ENCODE measurements around the gene KCNK15. TPM values are rescaled to one million over a fixed set of nuclear protein-coding genes. Genes with fewer than 3 reads are reported as not detected.

Gene KCNK15
- total RNA-seq, 1 experiment from 2014 or later, result 3.0 TPM

GRCh38 chr20:44703956-44704488 lies 41.6 kb upstream of the KCNK15 start:
- ChIA-PET POLR2A (ENCODE audit: unreplicated experiment) (no interaction called here), CTCF (no interaction called here)
- H3K27ac ChIP-seq (ENCODE audit: low read length), result no peak overlapping the region
- H3K4me2 ChIP-seq (ENCODE audit: low read length), result no peak overlapping the region
- ATAC-seq (no peak), DNase-seq (no peak)
- peaks cover 15% of the 10 kb centered on the region for H3K4me1 ChIP-seq (ENCODE audit: insufficient read depth, low read length)
- no peaks in the 10 kb centered on the region for H3K27me3 ChIP-seq (ENCODE audit: low read length)
- BruUV-seq (replicated peaks), result no TSS peak
- no peak overlapping the region for H2AFZ ChIP-seq (ENCODE audit: low read length)
- H3K9me3 ChIP-seq (ENCODE audit: low read length), result no peaks in the 10 kb centered on the region
- H3K36me3 ChIP-seq (ENCODE audit: low read depth, low read length), result no peaks in the 10 kb centered on the region
- H3K4me3 ChIP-seq (ENCODE audit: low read length), result no peak overlapping the region
- H3K9ac ChIP-seq (ENCODE audit: low read length), result no peak overlapping the region
- no peaks in the 10 kb centered on the region for H3F3A ChIP-seq (ENCODE audit: low read length, unreplicated experiment)
- intact Hi-C loops (cut with micrococcal nuclease), result no loop called here
- no peaks in the 10 kb centered on the region for H3K9me2 ChIP-seq (replicated peaks; ENCODE audit: low read length)
- TF ChIP-seq, protein P1, sequence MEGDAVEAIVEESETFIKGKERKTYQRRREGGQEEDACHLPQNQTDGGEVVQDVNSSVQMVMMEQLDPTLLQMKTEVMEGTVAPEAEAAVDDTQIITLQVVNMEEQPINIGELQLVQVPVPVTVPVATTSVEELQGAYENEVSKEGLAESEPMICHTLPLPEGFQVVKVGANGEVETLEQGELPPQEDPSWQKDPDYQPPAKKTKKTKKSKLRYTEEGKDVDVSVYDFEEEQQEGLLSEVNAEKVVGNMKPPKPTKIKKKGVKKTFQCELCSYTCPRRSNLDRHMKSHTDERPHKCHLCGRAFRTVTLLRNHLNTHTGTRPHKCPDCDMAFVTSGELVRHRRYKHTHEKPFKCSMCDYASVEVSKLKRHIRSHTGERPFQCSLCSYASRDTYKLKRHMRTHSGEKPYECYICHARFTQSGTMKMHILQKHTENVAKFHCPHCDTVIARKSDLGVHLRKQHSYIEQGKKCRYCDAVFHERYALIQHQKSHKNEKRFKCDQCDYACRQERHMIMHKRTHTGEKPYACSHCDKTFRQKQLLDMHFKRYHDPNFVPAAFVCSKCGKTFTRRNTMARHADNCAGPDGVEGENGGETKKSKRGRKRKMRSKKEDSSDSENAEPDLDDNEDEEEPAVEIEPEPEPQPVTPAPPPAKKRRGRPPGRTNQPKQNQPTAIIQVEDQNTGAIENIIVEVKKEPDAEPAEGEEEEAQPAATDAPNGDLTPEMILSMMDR (conservative IDR thresholded peaks at IDR 0.05; ENCODE audit: low read depth, low read length), result no peak
- TF ChIP-seq EZH2 (IDR thresholded peaks at IDR 0.05; ENCODE audit: low read length, unreplicated experiment) (no peak), EZH2phosphoT487 (IDR thresholded peaks at IDR 0.05; ENCODE audit: borderline replicate concordance, low read length) (no peak)
- no peaks in the 10 kb centered on the region for H4K20me1 ChIP-seq (ENCODE audit: low read length)
- H3K79me2 ChIP-seq (ENCODE audit: low read length), result no peaks in the 10 kb centered on the region

- Histone ChIP-seq H3K9me3 (ENCODE audit: low read length) (no peaks in the 10 kb centered on the region), H3K9me2 (replicated peaks; ENCODE audit: low read length) (no peaks in the 10 kb centered on the region), H3F3A (ENCODE audit: low read length, unreplicated experiment) (no peaks in the 10 kb centered on the region), H3K36me3 (ENCODE audit: low read depth, low read length) (no peaks in the 10 kb centered on the region), H3K27ac (ENCODE audit: low read length) (no peak overlapping the region), H3K27me3 (ENCODE audit: low read length) (no peaks in the 10 kb centered on the region), H3K9ac (ENCODE audit: low read length) (no peak overlapping the region), H3K79me2 (ENCODE audit: low read length) (no peaks in the 10 kb centered on the region), H3K4me3 (ENCODE audit: low read length) (no peak overlapping the region), H3K4me1 (ENCODE audit: insufficient read depth, low read length) (peaks cover 15% of the 10 kb centered on the region), H2AFZ (ENCODE audit: low read length) (no peak overlapping the region), H4K20me1 (ENCODE audit: low read length) (no peaks in the 10 kb centered on the region), H3K4me2 (ENCODE audit: low read length) (no peak overlapping the region)
- peak; percentile 19; the same call in 1 of the 2 replicates for ATAC-seq
- TF ChIP-seq EZH2phosphoT487 (IDR thresholded peaks at IDR 0.05; ENCODE audit: borderline replicate concordance, low read length) (no peak), EZH2 (IDR thresholded peaks at IDR 0.05; ENCODE audit: low read length, unreplicated experiment) (no peak)
- TF ChIP-seq, protein P1 (conservative IDR thresholded peaks at IDR 0.05; ENCODE audit: low read depth, low read length), result no peak
- peak; percentile 46 for DNase-seq
- intact Hi-C loops (cut with micrococcal nuclease), result no loop called here
- no TSS peak for BruUV-seq (replicated peaks)
- POLR2A ChIA-PET (ENCODE audit: unreplicated experiment), result no interaction called here
- CTCF ChIA-PET, result no interaction called here
Observed at GRCh38 chr20:44704551-44704971, 41.1 kb upstream of the KCNK15 start.

DNA sequence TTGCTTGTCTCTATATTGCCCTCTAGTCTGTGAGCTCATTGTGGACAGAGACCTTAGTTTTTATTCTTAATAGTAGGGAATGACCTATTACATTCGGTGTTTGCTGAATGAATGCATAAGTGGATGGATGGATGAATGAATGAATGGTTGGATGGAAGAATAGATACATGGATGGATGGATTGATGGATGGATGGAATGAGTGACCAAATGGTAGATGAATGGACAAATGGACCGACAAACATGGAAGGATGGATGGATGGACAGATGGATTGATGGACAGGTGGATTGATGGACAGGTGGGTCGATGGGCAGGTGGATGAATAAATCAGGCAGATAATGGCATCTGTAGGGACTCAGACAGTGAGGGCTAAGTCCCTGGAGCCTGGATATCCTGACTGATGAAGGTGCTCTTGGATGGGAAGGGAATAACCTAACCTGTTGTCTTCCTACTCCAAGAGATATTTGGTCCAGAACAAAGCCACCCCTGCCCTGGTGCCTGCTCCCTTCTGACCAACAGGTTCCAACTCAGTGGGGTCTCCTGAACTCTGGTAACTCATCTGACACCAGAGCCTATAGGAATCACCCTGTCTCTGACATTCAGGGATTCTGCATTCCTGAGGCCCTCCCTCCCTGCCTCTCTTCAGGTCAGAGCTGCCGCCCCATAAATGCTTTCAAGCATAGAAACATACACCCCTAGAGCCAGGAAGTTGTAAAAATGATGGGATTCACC lies 40.1 kb upstream of the KCNK15 start:
- Histone ChIP-seq H3K9ac (ENCODE audit: low read length) (no peak overlapping the region), H3K4me1 (ENCODE audit: insufficient read depth, low read length) (peaks cover 15% of the 10 kb centered on the region), H3K4me3 (ENCODE audit: low read length) (no peak overlapping the region), H3K79me2 (ENCODE audit: low read length) (no peaks in the 10 kb centered on the region), H3K9me3 (ENCODE audit: low read length) (no peaks in the 10 kb centered on the region), H3K27me3 (ENCODE audit: low read length) (no peaks in the 10 kb centered on the region), H3K9me2 (replicated peaks; ENCODE audit: low read length) (no peaks in the 10 kb centered on the region), H3K36me3 (ENCODE audit: low read depth, low read length) (no peaks in the 10 kb centered on the region), H3K4me2 (ENCODE audit: low read length) (no peak overlapping the region), H2AFZ (ENCODE audit: low read length) (no peak overlapping the region), H3F3A (ENCODE audit: low read length, unreplicated experiment) (no peaks in the 10 kb centered on the region), H3K27ac (ENCODE audit: low read length) (no peak overlapping the region), H4K20me1 (ENCODE audit: low read length) (no peaks in the 10 kb centered on the region)
- BruUV-seq (replicated peaks), result no TSS peak
- ChIA-PET POLR2A (ENCODE audit: unreplicated experiment) (no interaction called here), CTCF (interaction anchor here (0.7 kb wide), 1 partner anchor 15 kb away, joined by 3 read pairs; no protein-coding TSS in a partner anchor)
- ATAC-seq, result no peak
- intact Hi-C loops (cut with micrococcal nuclease), result no loop called here
- DNase-seq, result no peak
- TF ChIP-seq EZH2 (IDR thresholded peaks at IDR 0.05; ENCODE audit: low read length, unreplicated experiment) (no peak), EZH2phosphoT487 (IDR thresholded peaks at IDR 0.05; ENCODE audit: borderline replicate concordance, low read length) (no peak)
- TF ChIP-seq, protein P1 (conservative IDR thresholded peaks at IDR 0.05; ENCODE audit: low read depth, low read length), result no peak
